HepG2 (cell line): ENCODE data around the gene NOL4L. TPM values are rescaled to one million over a fixed set of nuclear protein-coding genes. Genes with fewer than 3 reads are reported as not detected.

Source experiments
- BCL6 ChIP-seq: IDR thresholded peaks from 2 replicates; pipeline ENCODE4 v1.6.1; 2016; ENCODE audit warnings: missing genetic modification reagents, missing compliant biosample characterization
- GATA4 ChIP-seq: sonication (generic); IDR thresholded peaks from 2 replicates; pipeline ENCODE4 v1.6.1; 2016; ENCODE audit warnings: antibody characterized with exemption, low read depth, borderline replicate concordance
- GPN1 ChIP-seq: sonication (generic); formaldehyde crosslinking; IDR thresholded peaks from 2 replicates; pipeline ENCODE4 v1.5.1; 2020; ENCODE audit warnings: missing genetic modification reagents, borderline replicate concordance
- HNRNPK ChIP-seq: fragments of 200-400 bp; formaldehyde crosslinking; IDR thresholded peaks from 2 replicates; pipeline ENCODE4 v1.6.1; 2018; ENCODE audit warnings: low read length, low read depth, moderate library complexity, mild to moderate bottlenecking; ENCODE audit not compliant: poor library complexity, severe bottlenecking
- PHF8 ChIP-seq: sonication (generic); formaldehyde crosslinking; IDR thresholded peaks from 2 replicates; pipeline ENCODE4 v1.5.0; 2020; ENCODE audit warnings: missing genetic modification reagents
- SMAD3 ChIP-seq: sonication (generic); formaldehyde crosslinking; IDR thresholded peaks from 2 replicates; pipeline ENCODE4 v1.4.0; 2020; ENCODE audit warnings: missing genetic modification reagents
- TFDP1 ChIP-seq: IDR thresholded peaks from 2 replicates; pipeline ENCODE4 v1.6.1; 2016; ENCODE audit warnings: missing compliant biosample characterization, missing genetic modification reagents, borderline replicate concordance
- UBTF ChIP-seq: sonication (generic); formaldehyde crosslinking; IDR thresholded peaks from 2 replicates; pipeline ENCODE4 v1.4.0; 2020; ENCODE audit warnings: mild to moderate bottlenecking, missing genetic modification reagents
- ZBTB44 ChIP-seq: sonication (generic); formaldehyde crosslinking; IDR thresholded peaks from 2 replicates; pipeline ENCODE4 v1.4.0; 2020; ENCODE audit warnings: missing genetic modification reagents
- ZMAT3 ChIP-seq: sonication (generic); formaldehyde crosslinking; conservative IDR thresholded peaks from 2 replicates; pipeline ENCODE4 v1.7.0; 2021; ENCODE audit warnings: missing genetic modification reagents
- ZNF354B ChIP-seq: sonication (generic); formaldehyde crosslinking; IDR thresholded peaks from 2 replicates; pipeline ENCODE4 v1.8.0; 2022; ENCODE audit warnings: mild to moderate bottlenecking, missing genetic modification reagents
- polyA plus RNA-seq, 8 experiments: library from polyadenylated mRNA; depleted of rRNA in 3 of 8; stranded (reverse) in 7 of 8; unstranded in 1 of 8; fragments of >200 nt; fragmentation: Illumina TruSeq in 4 of 8; extraction: Trizol in 4 of 8; gene quantifications; 2 replicates each; pipeline versions ENCODE4 v1.2.1 to v1.2.3, GENCODE V29; 2011 to 2016; ENCODE audit warnings: low read depth in 4 of 8, missing spikeins in 1 of 8, mixed read lengths in 1 of 8; ENCODE audit not compliant: insufficient read depth in 1 of 8
- total RNA-seq, 5 experiments: library from RNA; depleted of rRNA; stranded (reverse); fragments of >200 nt; fragmentation: Illumina TruSeq; extraction: Trizol; gene quantifications; 2 replicates each; pipeline ENCODE4 v1.2.3, GENCODE V29; 2016; ENCODE audit warnings: low read depth in 1 of 5
- TF ChIP-seq, protein P1 (sequence below): sonication (generic); formaldehyde crosslinking; IDR thresholded peaks from 2 replicates; pipeline ENCODE4 v1.4.0; 2020; ENCODE audit warnings: mild to moderate bottlenecking, missing genetic modification reagents, borderline replicate concordance
- TF ChIP-seq, protein P2 (sequence below): fragments of 450-650 bp; IDR thresholded peaks from 2 replicates; pipeline ENCODE4 v1.6.1; 2016
- TF ChIP-seq, protein P3 (sequence below): sonication (generic); formaldehyde crosslinking; IDR thresholded peaks from 2 replicates; pipeline ENCODE4 v1.4.0; 2020; ENCODE audit warnings: missing genetic modification reagents
- TF ChIP-seq, protein P4 (sequence below): sonication (generic); formaldehyde crosslinking; IDR thresholded peaks from 2 replicates; pipeline ENCODE4 v1.5.1; 2020; ENCODE audit warnings: mild to moderate bottlenecking, missing genetic modification reagents, moderate library complexity

The NOL4L gene
- total and polyA plus RNA-seq, 2 of the 13 experiments (the other 11 are each of a cell fraction or from before 2014, with no cell fraction given): 16.6 to 35.4 TPM

GRCh38 chr20:32569380-32570305 lies 15.5 kb downstream of the NOL4L start (continued):
- TF ChIP-seq, protein P1, sequence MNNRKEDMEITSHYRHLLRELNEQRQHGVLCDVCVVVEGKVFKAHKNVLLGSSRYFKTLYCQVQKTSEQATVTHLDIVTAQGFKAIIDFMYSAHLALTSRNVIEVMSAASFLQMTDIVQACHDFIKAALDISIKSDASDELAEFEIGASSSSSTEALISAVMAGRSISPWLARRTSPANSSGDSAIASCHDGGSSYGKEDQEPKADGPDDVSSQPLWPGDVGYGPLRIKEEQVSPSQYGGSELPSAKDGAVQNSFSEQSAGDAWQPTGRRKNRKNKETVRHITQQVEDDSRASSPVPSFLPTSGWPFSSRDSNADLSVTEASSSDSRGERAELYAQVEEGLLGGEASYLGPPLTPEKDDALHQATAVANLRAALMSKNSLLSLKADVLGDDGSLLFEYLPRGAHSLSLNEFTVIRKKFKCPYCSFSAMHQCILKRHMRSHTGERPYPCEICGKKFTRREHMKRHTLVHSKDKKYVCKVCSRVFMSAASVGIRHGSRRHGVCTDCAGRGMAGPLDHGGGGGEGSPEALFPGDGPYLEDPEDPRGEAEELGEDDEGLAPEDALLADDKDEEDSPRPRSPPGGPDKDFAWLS: no peak
- no peak for TF ChIP-seq HNRNPK
- no peak for TF ChIP-seq SMAD3 (CRISPR knock-in tag)
- TF ChIP-seq, protein P2, sequence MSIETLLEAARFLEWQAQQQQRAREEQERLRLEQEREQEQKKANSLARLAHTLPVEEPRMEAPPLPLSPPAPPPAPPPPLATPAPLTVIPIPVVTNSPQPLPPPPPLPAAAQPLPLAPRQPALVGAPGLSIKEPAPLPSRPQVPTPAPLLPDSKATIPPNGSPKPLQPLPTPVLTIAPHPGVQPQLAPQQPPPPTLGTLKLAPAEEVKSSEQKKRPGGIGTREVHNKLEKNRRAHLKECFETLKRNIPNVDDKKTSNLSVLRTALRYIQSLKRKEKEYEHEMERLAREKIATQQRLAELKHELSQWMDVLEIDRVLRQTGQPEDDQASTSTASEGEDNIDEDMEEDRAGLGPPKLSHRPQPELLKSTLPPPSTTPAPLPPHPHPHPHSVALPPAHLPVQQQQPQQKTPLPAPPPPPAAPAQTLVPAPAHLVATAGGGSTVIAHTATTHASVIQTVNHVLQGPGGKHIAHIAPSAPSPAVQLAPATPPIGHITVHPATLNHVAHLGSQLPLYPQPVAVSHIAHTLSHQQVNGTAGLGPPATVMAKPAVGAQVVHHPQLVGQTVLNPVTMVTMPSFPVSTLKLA: no peak
- TF ChIP-seq, protein P3, sequence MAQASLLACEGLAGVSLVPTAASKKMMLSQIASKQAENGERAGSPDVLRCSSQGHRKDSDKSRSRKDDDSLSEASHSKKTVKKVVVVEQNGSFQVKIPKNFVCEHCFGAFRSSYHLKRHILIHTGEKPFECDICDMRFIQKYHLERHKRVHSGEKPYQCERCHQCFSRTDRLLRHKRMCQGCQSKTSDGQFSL (CRISPR knock-in tag): no peak
- no peak for TF ChIP-seq ZMAT3 (CRISPR knock-in tag)
- no peak for TF ChIP-seq ZNF354B (CRISPR knock-in tag)
- no peak; the same call in none of the 2 replicates for TF ChIP-seq UBTF (CRISPR knock-in tag)
- TF ChIP-seq ZBTB44 (CRISPR knock-in tag): no peak
- no peak for TF ChIP-seq PHF8 (CRISPR knock-in tag)
- TF ChIP-seq BCL6 (CRISPR knock-in tag): no peak
- no peak for TF ChIP-seq GATA4
- no peak for TF ChIP-seq TFDP1 (CRISPR knock-in tag)
- TF ChIP-seq, protein P4, sequence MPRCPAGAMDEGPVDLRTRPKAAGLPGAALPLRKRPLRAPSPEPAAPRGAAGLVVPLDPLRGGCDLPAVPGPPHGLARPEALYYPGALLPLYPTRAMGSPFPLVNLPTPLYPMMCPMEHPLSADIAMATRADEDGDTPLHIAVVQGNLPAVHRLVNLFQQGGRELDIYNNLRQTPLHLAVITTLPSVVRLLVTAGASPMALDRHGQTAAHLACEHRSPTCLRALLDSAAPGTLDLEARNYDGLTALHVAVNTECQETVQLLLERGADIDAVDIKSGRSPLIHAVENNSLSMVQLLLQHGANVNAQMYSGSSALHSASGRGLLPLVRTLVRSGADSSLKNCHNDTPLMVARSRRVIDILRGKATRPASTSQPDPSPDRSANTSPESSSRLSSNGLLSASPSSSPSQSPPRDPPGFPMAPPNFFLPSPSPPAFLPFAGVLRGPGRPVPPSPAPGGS (CRISPR knock-in tag): no peak
- no peak for TF ChIP-seq GPN1
